Endothelial cell (in vitro differentiated cells): Measurements from ENCODE around the gene NEURL1. TPM values are rescaled to one million over a fixed set of nuclear protein-coding genes. Genes with fewer than 3 reads are reported as not detected.
A peak's percentile ranks its signal among the peaks of the same experiment; 100 is the strongest.

Experiments
- DNase-seq: peaks from one replicate; pipeline ENCODE4 v3.0.0; 2021; ENCODE audit warnings: low spot score
- H3K27ac Mint-ChIP-seq: one replicate; pipeline ENCODE4 v1.8.0; 2021; ENCODE audit warnings: mixed read lengths, inconsistent platforms; ENCODE audit not compliant: unreplicated experiment
- H3K27me3 Mint-ChIP-seq: one replicate; pipeline ENCODE4 v1.8.0; 2021; ENCODE audit warnings: mild to moderate bottlenecking, moderate library complexity, mixed read lengths, inconsistent platforms; ENCODE audit not compliant: unreplicated experiment
- H3K36me3 Mint-ChIP-seq: one replicate; pipeline ENCODE4 v1.8.0; 2021; ENCODE audit warnings: mild to moderate bottlenecking, low read depth, mixed read lengths, inconsistent platforms; ENCODE audit not compliant: unreplicated experiment
- H3K4me1 Mint-ChIP-seq: one replicate; pipeline ENCODE4 v1.8.0; 2021; ENCODE audit warnings: mild to moderate bottlenecking, mixed read lengths, inconsistent platforms; ENCODE audit not compliant: unreplicated experiment
- H3K4me3 Mint-ChIP-seq: one replicate; pipeline ENCODE4 v1.8.0; 2021; ENCODE audit warnings: mild to moderate bottlenecking, mixed read lengths, inconsistent platforms; ENCODE audit not compliant: unreplicated experiment
- H3K9me3 Mint-ChIP-seq: one replicate; pipeline ENCODE4 v1.8.0; 2021; ENCODE audit warnings: mixed read lengths, inconsistent platforms; ENCODE audit not compliant: unreplicated experiment
- CTCF ChIP-seq: fragments of 200-600 bp; sonication (generic); IDR thresholded peaks from one replicate; pipeline ENCODE4 v1.5.0; 2021; ENCODE audit warnings: antibody characterized with exemption; ENCODE audit not compliant: unreplicated experiment
- total RNA-seq: library from RNA; stranded (reverse); fragmentation: NEBNext Ultra II Directional; extraction: Animal tissue kit (Norgen Biotek cat#: 25700); gene quantifications from one replicate; pipeline ENCODE4 v1.2.1, GENCODE V29; 2021; ENCODE audit not compliant: unreplicated experiment

The NEURL1 gene
- total RNA-seq, 1 donor from 2014 or later, result 0.69 TPM

DNA sequence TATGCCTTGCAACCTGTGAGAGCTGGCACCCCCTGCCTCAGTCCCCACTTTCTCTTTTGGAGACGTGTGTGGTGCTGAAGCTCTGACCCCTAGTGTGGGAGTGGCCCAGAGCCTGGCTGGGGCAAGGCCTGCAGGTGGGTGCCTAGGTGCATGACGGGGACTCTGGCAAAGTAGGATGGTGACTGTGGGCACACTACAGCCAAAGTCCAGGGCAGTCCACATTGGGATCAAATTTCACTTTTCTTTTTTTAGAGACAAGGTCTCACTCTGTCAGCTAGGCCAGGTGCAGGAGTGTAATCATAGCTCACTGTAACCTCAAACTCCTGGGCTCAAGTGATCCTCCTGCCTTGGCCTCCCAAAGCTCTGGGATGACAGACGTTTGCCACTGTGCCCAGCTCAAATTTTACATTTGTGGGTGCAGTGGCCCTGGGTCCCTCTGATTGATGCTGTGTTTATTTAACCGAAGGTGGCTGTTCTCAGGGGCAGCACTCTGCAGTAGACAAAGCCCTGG, 52.3 kb downstream of the NEURL1 start:
- peaks cover 20% of the 10 kb centered on the region for H3K4me1 Mint-ChIP-seq
- H3K9me3 Mint-ChIP-seq, result no peaks in the 10 kb centered on the region
- H3K27me3 Mint-ChIP-seq, result peaks cover 8% of the 10 kb centered on the region
- no peaks in the 10 kb centered on the region for H3K36me3 Mint-ChIP-seq
- H3K27ac Mint-ChIP-seq, result no peak overlapping the region
- no peak for TF ChIP-seq CTCF
- no peak overlapping the region for H3K4me3 Mint-ChIP-seq
- DNase-seq, result no peak

- no peak for DNase-seq
- Mint-ChIP-seq H3K4me1 (peaks cover 20% of the 10 kb centered on the region), H3K27me3 (peaks cover 8% of the 10 kb centered on the region), H3K4me3 (no peak overlapping the region), H3K27ac (no peak overlapping the region), H3K36me3 (no peaks in the 10 kb centered on the region), H3K9me3 (no peaks in the 10 kb centered on the region)
- TF ChIP-seq CTCF, result no peak
Measured at GRCh38 chr10:103546401-103546800, 52.9 kb downstream of the NEURL1 start.

DNA sequence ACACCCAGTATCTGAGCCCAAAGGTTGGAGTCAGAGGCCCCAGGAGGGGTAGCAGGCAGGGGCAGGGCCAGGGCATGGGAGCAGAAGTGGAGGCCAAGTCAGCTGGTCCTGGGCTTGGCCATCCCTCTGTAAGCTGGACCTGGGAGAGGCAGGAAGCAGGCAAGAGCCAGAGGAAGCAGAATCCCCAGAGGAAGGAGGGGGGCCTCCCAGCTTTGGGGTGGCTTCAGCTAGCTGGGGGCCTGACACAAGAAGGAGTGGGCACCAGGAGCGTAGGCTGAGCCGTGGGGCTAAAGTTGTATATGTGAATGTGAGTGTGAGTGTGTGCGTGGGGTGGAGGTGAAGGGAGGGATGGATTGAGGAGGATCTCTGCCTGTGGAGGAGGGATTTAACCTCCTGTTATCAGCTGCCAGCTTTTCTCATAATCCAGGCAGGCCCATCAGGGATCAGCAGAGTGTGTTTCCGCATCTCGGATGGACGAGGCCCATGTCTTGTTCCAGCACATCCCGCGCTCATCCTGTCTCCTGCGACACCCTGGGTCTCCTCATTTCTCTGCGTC, 54.0 kb downstream of the NEURL1 start:
- H3K27ac Mint-ChIP-seq, result no peak overlapping the region
- peak overlapping the region; percentile 59 for H3K4me3 Mint-ChIP-seq
- H3K4me1 Mint-ChIP-seq, result peaks cover 24% of the 10 kb centered on the region
- H3K9me3 Mint-ChIP-seq, result no peaks in the 10 kb centered on the region
- TF ChIP-seq CTCF, result no peak
- H3K27me3 Mint-ChIP-seq, result peaks cover 11% of the 10 kb centered on the region
- no peaks in the 10 kb centered on the region for H3K36me3 Mint-ChIP-seq
- DNase-seq, result no peak

- Mint-ChIP-seq H3K27me3 (peaks cover 11% of the 10 kb centered on the region), H3K36me3 (no peaks in the 10 kb centered on the region), H3K27ac (no peak overlapping the region), H3K4me3 (no peak overlapping the region), H3K4me1 (peaks cover 22% of the 10 kb centered on the region), H3K9me3 (no peaks in the 10 kb centered on the region)
- TF ChIP-seq CTCF, result no peak
- no peak for DNase-seq
Measured at GRCh38 chr10:103548006-103548405, 54.5 kb downstream of the NEURL1 start.

- no peak overlapping the region for H3K27ac Mint-ChIP-seq
Measured at GRCh38 chr10:103548581-103549348, 55.3 kb downstream of the NEURL1 start.

More at GRCh38 chr10:103548581-103549348, 55.3 kb downstream of the NEURL1 start:
- peaks cover 12% of the 10 kb centered on the region for H3K27me3 Mint-ChIP-seq
- H3K4me1 Mint-ChIP-seq, result peaks cover 22% of the 10 kb centered on the region
- DNase-seq, result no peak
- H3K9me3 Mint-ChIP-seq, result no peaks in the 10 kb centered on the region
- TF ChIP-seq CTCF, result no peak
- no peak overlapping the region for H3K4me3 Mint-ChIP-seq
- no peaks in the 10 kb centered on the region for H3K36me3 Mint-ChIP-seq
